Upper lobe of left lung (tissue), 4 donors: ENCODE data around the gene CDH13.

Experiments used
- EP300 ChIP-seq, 4 donors: sonication (generic); formaldehyde crosslinking; IDR thresholded peaks; one replicate each; pipeline ENCODE4 v1.5.1; 2017; ENCODE audit warnings: antibody characterized with exemption in 4 of 4, control low read depth in 2 of 4
- POLR2AphosphoS5 ChIP-seq, 2 donors: sonication (generic); formaldehyde crosslinking; IDR thresholded peaks; one replicate each; pipeline ENCODE4 v1.5.1; 2017; ENCODE audit warnings: antibody characterized with exemption in 2 of 2
- TF ChIP-seq, protein P1 (sequence below), 6 experiments: fragments of 450-650 bp in 4 of 6; fragments of 200-600 bp in 2 of 6; sonication (generic) in 2 of 6; IDR thresholded peaks; one replicate each; pipeline ENCODE4 v1.5.1; 2016 to 2019; ENCODE audit warnings: antibody characterized with exemption in 6 of 6

DNA sequence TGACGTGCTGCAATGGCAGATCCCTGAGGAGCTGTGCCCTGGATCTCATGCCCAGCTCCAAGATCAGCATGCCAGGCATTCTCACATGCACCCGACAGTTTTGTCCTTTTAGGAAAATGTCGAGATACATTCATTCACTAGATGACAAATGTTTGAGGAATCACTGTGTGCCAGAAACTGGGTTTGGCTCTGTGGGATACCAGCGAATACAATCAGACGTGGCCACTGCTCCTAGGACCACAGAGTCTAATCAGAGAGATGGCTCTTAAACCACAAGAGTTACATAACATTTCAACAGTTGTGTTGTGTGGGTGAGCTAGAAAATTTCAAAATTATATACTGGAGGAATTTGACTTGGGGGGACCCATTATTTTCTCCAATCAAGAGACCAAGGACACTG, 579.7 kb downstream of the CDH13 start:
- no peak for TF ChIP-seq EP300 (IDR thresholded peaks at IDR 0.05)
- TF ChIP-seq, protein P1, sequence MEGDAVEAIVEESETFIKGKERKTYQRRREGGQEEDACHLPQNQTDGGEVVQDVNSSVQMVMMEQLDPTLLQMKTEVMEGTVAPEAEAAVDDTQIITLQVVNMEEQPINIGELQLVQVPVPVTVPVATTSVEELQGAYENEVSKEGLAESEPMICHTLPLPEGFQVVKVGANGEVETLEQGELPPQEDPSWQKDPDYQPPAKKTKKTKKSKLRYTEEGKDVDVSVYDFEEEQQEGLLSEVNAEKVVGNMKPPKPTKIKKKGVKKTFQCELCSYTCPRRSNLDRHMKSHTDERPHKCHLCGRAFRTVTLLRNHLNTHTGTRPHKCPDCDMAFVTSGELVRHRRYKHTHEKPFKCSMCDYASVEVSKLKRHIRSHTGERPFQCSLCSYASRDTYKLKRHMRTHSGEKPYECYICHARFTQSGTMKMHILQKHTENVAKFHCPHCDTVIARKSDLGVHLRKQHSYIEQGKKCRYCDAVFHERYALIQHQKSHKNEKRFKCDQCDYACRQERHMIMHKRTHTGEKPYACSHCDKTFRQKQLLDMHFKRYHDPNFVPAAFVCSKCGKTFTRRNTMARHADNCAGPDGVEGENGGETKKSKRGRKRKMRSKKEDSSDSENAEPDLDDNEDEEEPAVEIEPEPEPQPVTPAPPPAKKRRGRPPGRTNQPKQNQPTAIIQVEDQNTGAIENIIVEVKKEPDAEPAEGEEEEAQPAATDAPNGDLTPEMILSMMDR (IDR thresholded peaks at IDR 0.05): no peak
- TF ChIP-seq POLR2AphosphoS5 (IDR thresholded peaks at IDR 0.05): no peak
